ENCODE data around the gene CPNE2. TPM values are rescaled to one million over a fixed set of nuclear protein-coding genes. Genes with fewer than 3 reads are reported as not detected.

The CPNE2 gene
- total RNA-seq, 1 experiment from 2014 or later: 43.4 TPM

- no TSS peak for BruUV-seq (replicated peaks)
- Histone ChIP-seq H3K9me3 (ENCODE audit: control insufficient read depth, insufficient read depth, low read depth, low read length) (no peaks in the 10 kb centered on the region), H3K4me3 (ENCODE audit: low read depth in 2 of 2, low read length in 2 of 2) (no peak overlapping the region), H3K27ac (ENCODE audit: low read length) (no peak overlapping the region), H3K36me3 (ENCODE audit: control insufficient read depth, insufficient read depth, low read length) (no peaks in the 10 kb centered on the region), H3K4me1 (ENCODE audit: control insufficient read depth, insufficient read depth, low read length) (peaks cover 9% of the 10 kb centered on the region), H3K27me3 (ENCODE audit: control insufficient read depth, insufficient read depth, low read length) (no peaks in the 10 kb centered on the region)
- intact Hi-C loops (cut with micrococcal nuclease; ENCODE audit: unreplicated experiment): no loop called here
- POLR2A ChIA-PET: interaction anchor here (0.7 kb wide), 1 partner anchor 25 kb away, joined by 3 read pairs; no protein-coding TSS in a partner anchor
- in situ Hi-C loops (cut with HindIII; ENCODE audit: low pct_unique_long_range_greater_than_20kb, low sequenced_read_pairs): no loop called here
- DNase-seq (ENCODE audit: low read depth, low spot score) (no peak), ATAC-seq (no peak)
- CTCF ChIA-PET: no interaction called here
- TF ChIP-seq REST (IDR thresholded peaks at IDR 0.05; ENCODE audit: insufficient read depth in 1 of 2, low read depth in 2 of 2, low read length in 1 of 2) (no peak), SIN3A (IDR thresholded peaks at IDR 0.05; ENCODE audit: borderline replicate concordance, insufficient read depth, low read depth, low read length) (no peak), POLR2AphosphoS5 (IDR thresholded peaks at IDR 0.05; ENCODE audit: low read depth, low read length) (no peak)
Measured at GRCh38 chr16:57111420-57111819, 19.0 kb downstream of the CPNE2 start.

- Histone ChIP-seq H3K4me3 (ENCODE audit: low read depth in 2 of 2, low read length in 2 of 2) (no peak overlapping the region), H3K9me3 (ENCODE audit: control insufficient read depth, insufficient read depth, low read depth, low read length) (no peaks in the 10 kb centered on the region), H3K4me1 (ENCODE audit: control insufficient read depth, insufficient read depth, low read length) (no peaks in the 10 kb centered on the region), H3K27ac (ENCODE audit: low read length) (no peak overlapping the region), H3K27me3 (ENCODE audit: control insufficient read depth, insufficient read depth, low read length) (no peaks in the 10 kb centered on the region), H3K36me3 (ENCODE audit: control insufficient read depth, insufficient read depth, low read length) (no peaks in the 10 kb centered on the region)
- POLR2A ChIA-PET: no interaction called here
- TF ChIP-seq SIN3A (IDR thresholded peaks at IDR 0.05; ENCODE audit: borderline replicate concordance, insufficient read depth, low read depth, low read length) (no peak), TCF7L2 (IDR thresholded peaks at IDR 0.05; ENCODE audit: low read depth, low read length) (no peak), POLR2AphosphoS5 (IDR thresholded peaks at IDR 0.05; ENCODE audit: low read depth, low read length) (no peak), REST (IDR thresholded peaks at IDR 0.05; ENCODE audit: insufficient read depth in 1 of 2, low read depth in 2 of 2, low read length in 1 of 2) (no peak)
- TF ChIP-seq, protein P1, sequence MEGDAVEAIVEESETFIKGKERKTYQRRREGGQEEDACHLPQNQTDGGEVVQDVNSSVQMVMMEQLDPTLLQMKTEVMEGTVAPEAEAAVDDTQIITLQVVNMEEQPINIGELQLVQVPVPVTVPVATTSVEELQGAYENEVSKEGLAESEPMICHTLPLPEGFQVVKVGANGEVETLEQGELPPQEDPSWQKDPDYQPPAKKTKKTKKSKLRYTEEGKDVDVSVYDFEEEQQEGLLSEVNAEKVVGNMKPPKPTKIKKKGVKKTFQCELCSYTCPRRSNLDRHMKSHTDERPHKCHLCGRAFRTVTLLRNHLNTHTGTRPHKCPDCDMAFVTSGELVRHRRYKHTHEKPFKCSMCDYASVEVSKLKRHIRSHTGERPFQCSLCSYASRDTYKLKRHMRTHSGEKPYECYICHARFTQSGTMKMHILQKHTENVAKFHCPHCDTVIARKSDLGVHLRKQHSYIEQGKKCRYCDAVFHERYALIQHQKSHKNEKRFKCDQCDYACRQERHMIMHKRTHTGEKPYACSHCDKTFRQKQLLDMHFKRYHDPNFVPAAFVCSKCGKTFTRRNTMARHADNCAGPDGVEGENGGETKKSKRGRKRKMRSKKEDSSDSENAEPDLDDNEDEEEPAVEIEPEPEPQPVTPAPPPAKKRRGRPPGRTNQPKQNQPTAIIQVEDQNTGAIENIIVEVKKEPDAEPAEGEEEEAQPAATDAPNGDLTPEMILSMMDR (IDR thresholded peaks at IDR 0.05): no peak
- CTCF ChIA-PET: no interaction called here
- no TSS peak for BruUV-seq (replicated peaks)
- ATAC-seq: no peak
- in situ Hi-C loops (cut with HindIII; ENCODE audit: low pct_unique_long_range_greater_than_20kb, low sequenced_read_pairs) (no loop called here), intact Hi-C loops (cut with micrococcal nuclease; ENCODE audit: unreplicated experiment) (no loop called here)
- DNase-seq (ENCODE audit: low read depth, low spot score): no peak
Measured at GRCh38 chr16:57112403-57113041, 20.1 kb downstream of the CPNE2 start.
